Activated CD4-positive, alpha-beta T cell treated with anti-CD3 and anti-CD28 coated beads, Interleukin-2, Interleukin-4, amounts not matched to agents 100 ng/mL and 50 ng/mL, durations not matched to agents 16 hours and 8 hours (primary cell): Measurements from ENCODE around the gene ARHGAP18.

ENCODE experiments used
- DNase-seq: peaks from one replicate; pipeline ENCODE4 v3.0.0-alpha.2; 2020; ENCODE audit warnings: low spot score

ARHGAP18 gene

DNA sequence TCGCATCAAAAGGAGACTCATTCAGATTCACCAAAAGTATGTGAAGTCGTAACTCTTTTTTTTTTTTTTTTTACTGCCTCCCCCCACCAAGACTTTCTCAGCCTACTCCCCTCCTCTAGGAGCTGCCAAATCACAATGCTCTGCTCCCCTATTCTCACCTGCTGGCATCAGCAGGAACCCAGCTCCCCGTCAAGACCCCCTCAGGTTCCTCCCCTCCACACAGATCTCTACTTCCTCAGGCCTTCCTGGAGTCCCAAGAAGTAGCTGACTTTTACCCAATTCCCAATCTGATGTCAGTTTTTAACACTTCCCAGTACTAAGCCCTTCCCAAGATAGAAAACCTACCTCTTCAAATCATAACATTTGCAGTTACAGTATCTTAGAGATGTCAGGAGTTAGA, 39.3 kb downstream of the ARHGAP18 start:
- DNase-seq: no peak

DNA sequence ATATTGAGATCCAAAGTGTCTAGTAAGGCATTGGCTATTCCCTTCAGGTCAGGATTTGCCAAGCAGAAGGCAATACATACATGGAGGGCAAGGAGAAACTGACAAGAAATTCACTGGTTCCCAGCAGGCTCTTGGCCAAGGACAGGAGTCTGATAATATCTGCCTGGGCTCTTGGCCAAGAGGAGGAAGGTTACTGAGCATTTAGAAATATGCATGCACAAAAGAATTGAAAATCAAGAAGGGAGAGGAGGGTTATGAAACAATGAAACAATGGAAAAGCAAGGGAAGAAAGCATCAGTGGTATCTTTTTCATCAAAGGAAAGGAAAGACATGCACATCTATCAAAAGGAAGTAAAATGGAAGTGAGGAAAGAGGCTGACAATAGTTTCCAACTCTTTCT, 42.4 kb downstream of the ARHGAP18 start:
- no peak for DNase-seq

DNA sequence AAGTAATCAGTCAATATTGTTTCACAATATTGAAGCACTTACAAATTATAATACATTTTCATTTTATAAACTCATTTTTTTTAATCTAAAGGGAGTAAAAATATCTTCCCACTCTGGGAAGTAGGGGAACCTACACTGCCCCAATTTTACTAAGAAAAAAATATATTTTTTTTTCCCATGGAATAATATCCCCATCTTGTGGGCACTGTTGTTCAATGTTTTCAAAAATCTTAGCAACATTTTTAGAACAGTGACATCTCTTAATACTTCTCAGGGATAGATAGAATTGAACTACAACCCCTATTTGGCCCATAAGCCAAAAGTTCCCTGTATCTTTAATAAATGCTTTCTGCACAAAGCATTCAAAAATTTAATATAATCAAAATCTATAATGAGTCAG, 42.9 kb downstream of the ARHGAP18 start:
- DNase-seq: no peak

DNA sequence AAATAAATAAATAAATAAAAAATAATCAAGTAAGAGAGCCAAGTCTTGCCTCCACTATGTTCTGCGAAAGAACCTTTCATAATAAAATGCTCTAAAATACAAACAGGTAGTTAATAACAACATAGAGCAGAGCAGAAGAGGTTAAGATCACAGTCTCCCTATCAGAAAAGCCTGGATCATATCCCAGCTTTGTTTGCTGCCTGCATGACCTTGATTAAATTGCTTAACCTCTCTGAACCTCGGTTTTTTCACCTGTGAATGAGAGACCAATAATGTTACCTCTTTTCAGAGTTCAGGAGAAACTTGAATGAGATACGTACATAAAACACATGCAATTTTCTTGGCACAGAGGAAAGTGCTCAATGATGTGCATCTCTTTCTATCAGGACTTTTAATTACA, 44.4 kb downstream of the ARHGAP18 start:
- DNase-seq: no peak

DNA sequence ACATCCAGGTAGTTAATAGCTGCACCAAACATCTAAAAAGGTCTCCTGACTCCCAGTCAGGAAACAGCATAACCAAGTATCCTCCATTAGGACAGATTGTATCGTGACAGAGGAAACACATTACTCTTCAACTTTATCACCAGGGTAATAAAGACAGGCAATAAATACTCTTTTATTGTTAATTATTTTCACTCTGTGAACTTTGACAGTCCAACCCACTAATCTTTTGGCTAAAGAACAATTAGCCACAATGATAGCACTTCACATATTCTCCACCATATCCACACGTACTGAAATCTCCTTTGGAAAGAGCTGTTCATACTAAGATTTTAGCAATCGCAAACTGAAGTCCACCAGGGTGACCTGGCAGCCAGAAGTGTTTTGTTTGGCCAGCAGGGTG, 46.4 kb downstream of the ARHGAP18 start:
- DNase-seq: no peak

DNA sequence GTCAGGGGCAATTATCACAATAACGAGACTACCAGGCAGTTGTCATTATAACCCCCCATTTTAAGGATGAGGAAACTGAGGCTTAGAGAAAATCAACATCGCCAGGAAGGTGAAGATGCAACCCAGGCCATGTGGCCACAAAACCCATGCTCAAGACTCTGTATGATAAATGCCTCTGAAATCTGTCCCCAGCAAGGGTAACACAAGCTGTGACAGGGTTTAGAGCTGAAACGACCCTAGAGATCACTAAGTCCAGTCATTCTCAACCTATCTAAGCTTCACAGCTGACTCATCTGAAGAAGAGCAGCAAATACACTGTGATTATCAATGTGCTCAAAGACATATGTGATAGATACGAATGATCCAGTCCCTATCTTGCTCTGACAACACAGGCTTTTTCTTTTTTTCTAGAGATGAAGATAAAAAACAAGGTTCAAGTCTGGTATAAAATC, 47.0 kb downstream of the ARHGAP18 start:
- DNase-seq: peak; percentile 65

DNA sequence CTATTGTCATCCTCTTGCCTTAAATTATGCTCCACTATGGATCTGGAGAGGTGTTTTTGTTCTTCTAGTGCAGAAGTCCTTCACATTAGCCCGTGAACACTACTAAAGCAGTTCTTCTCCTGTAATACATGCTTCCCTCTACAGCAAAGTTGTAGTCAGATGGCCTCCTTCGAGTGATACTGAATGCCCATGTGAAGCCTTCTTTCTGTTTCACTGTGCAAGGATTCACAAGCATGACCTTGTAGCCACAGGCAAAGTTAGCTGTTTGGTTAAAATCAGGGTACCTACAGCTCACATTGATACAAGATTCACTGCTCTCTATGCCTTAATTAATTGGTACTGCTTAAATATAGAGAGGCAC, 47.6 kb downstream of the ARHGAP18 start:
- peak; percentile 10 for DNase-seq

DNA sequence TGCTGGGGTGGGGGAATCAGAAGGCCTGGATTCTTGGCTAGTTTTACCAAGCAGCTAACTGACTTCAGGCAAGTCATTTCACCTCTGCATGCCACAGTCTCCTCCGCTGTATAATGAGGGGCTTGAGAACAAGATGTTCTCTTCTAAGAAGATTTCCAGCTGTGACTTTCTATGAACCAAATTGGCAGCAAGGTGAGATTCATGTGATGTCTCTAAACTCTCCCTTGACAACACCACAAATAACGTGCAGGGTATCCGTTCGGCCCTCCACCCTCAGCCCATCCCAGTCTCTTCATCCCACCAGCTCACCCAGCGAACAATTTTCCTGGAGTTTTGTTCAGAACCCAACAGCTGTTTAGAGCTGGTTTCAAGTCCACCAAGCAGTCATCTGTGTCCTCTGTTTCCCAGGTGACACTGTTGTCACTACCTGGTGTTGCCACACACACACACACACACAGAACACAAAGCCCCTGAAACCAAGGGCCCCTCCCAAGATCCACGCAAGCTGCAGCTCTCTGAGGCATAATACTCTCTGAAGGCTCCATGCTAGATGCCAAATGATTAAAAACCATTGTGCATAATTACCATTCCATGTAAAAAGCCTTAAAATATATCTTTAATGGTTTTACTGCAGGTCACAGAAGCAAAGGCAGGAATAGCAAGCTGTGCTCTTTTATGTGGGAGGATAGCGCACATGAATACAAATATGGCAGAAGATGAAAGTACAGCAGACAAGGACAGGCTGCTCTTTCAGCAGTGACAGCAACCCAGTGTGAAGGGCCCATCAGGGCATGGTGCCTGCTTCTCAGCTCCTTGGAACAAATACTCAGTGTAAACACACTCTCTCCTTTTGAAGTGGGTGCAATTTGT, 48.2 kb downstream of the ARHGAP18 start:
- DNase-seq: no peak

DNA sequence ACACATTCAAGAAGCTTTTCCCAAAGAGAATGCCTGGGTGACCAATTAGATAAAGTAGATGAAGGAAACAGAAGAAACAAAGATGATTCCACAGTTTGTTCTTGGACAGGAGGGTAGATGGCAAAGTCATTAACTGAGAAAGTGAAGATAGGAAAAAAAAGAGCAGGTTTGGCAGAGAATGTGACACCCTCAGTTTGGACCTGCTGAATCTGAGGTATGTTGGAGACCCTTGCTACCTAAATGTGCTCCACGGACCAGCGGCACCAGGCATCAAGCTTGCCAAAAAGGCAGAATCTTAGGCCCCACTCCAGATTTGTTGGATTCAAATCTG, 49.7 kb downstream of the ARHGAP18 start:
- no peak for DNase-seq

DNA sequence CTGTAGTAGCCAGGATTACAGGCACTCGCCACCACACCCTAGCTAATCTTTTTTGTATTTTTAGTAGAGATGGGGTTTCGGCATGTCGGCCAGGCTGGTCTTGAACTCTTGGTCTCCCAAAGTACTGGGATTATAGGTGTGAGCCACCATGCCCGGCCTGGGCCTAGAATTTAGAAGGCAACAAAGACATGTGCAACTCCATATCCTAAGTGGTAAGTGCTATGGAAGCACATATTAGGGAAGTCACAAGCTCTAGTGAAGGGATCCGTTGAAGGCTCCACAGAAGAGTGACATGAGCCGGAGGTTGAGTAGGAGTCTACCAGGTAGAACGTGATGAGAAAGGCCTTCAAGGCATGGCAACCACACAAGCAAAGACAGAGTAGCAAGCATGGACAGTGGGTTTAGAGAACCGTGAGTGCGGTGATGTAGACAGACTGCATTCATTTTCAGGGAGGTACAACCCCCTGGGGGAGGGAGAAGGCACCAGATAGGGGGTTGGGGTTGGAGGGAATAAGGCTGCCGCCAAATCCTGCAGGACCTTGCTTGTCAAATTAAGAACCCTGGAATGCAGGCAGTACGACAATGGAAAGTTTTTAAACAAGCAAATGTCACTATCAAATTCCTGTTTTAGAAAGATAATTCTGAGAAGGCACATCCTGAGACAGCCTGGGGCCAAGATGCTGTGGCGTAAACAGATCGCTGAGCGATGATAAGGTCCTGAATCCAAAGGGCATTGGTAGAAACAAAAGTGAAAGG, 50.2 kb downstream of the ARHGAP18 start:
- DNase-seq: no peak

DNA sequence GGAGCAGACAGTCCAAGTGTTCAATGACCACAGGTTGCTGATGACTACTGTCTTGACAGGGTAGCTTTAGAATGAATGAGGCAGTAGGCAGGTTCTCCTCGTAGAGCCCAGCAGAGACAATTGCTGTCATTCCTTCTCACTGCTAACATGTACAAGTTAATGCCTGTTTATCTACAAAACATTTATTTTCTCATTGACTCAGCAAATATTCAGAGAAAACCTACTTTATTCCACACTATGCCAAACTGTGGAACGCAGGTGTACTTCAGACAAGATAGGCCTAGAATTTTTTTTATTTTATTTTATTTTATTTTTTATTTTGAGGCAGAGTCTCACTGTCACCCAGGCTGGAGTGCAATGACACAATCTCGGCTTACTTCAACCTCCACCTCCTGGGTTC, 50.8 kb downstream of the ARHGAP18 start:
- no peak for DNase-seq

DNA sequence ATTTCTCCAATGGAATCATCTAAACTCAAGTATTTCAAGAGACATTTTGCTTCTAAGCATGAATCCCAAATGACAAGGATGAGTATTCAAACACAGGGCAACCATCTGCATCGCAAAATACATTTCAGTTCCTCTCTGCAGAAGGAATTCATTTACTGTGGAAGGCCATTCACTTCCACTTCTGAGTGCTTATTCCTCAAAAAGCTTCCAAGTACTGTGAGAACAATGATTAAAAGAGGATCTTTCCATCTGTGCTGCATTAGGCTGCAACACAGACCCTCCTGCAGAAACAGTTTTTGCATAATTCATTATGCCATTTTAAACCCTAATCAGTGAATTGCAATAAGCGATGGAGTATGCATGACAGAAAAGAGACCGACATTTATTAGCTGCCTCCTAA, 52.5 kb downstream of the ARHGAP18 start:
- DNase-seq: no peak

DNA sequence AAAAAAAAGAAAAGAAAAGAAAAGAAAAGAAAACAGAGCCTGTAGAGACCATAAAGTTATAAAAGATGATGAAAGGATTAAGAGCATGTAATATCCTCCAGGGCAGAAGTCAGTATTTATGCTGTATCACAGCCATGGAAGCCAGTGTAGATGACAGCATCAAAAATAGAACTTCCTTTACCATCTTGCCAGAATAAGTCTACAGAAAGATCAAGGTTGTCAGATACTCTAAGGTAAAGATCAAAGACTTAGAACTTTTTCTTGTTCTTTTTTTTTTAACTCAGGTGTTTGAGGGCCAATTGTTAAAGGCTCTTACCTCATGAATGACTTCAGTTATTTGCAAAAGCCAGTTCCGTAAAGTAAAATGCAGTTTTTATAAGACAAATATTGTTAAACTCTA, 54.6 kb downstream of the ARHGAP18 start:
- DNase-seq: no peak

DNA sequence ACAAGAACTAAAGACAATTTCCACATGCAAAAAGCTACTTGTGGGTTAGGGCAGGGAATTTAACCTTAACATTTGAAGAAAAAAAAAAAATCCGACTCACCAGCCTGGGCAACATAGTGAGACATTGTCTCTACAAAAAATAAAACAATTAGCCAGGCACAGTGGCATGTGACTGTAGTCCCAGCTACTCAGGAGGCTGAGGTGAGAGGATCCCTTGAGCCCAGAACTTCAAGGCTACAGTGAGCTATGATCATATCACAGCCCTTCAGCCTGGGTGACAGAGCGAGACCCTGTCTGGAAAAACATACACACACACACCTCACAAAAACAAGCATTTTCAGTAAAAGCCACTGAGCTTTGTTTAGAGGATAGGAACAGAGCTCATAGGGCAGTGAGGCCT, 56.2 kb downstream of the ARHGAP18 start:
- DNase-seq: no peak

DNA sequence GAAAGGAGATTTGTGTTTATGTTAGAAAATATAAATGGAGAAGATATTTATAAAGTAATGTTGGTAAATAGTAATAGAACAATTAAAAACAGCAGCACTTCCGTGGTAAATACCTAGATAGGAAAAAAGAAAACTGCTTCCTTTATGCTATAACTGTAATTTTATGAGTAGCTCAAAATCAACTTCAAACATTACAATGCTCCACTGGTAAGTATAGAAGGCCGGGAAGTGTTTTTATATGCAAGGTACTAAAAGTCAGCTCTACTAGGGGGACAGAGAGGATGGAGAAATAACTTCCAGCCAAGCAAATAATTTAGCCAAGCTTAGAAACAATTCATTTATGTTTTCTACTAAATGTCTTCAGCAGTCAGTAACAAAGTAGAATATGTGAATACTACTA, 56.7 kb downstream of the ARHGAP18 start:
- DNase-seq: no peak

DNA sequence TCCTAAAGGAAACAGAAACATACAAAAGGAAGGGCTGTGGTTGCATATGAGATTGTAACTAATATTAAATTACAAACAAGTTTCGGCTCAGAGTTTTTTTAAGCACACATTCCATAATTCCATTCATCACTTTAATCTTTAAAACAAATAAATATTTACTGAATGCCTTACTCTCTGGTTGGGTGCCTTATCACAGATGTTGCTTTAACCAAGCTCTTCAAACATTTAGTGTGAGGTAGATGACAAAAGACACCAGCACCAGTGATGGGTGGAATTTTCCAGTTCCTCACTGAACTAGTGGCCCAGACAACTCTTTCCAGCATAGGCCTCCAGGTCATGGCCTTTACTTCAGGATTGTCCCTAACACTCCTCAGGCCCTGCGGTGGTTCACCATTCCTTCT, 58.7 kb downstream of the ARHGAP18 start:
- no peak for DNase-seq

DNA sequence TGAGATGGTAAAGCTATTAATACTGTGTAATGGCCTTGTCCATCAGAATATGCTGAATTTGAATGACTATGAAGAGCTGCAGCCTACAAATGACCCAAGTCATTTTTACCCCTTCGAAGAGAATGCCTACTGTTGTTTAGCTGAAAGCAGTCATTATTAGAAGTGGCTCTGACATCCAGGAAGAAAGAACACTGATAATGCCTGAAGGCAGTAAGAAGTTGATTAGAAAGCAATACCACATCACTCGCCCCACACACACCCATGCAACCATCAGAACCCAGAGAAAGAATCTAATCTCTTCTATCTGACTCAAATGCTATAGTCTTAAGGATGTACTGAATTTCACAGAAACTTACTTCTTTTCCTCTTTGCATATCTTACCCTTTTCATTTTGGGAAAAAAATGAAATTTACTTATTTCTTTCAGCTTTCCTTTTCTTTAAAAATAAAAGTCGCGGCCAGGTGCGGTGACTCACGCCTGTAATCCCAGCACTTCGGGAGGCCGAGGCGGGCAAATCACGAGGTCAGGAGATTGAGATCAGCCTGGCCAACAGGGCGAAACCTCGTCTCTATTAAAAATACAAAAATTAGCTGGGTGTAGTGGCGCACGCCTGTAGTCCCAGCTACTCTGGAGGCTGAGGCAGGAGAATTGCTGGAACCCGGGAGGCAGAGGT, 61.0 kb downstream of the ARHGAP18 start:
- DNase-seq: no peak

DNA sequence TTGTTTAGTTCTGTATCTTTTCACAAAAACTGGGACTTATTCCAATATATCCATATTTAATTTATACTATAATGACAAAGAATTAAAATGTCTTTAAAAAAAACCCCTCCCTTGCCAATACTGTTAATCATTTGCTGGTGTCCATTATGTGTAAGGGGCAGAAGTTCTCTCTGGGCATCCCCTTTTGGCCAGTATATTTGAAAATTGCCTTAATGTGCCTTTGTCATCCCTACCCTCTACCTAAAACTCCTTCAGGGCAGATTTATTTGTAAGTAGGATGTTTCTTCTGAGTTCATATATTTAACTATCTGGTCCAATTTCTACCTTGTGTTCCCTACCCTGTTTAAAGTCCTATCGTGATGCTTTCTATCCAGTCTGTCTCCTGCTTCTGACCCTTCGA, 62.9 kb downstream of the ARHGAP18 start:
- no peak for DNase-seq

DNA sequence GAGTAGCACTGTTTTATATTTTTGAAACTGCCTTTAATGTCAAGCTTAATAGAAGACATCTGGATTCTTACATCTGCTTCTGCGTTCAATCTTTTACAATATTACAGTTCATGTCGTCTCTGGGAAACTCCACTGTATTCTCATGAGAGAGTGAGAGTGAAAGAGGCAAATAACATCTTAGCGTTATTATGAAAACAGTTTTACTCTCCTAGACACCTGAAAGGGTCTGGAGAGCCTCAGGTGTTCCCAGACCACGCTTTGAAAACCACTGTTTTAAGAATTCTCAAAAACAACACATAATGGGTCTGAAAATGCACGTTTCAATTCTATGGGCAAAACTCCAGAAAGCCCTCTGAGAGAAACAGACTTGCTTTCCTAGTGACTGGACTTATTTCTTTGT, 63.3 kb downstream of the ARHGAP18 start:
- no peak for DNase-seq

DNA sequence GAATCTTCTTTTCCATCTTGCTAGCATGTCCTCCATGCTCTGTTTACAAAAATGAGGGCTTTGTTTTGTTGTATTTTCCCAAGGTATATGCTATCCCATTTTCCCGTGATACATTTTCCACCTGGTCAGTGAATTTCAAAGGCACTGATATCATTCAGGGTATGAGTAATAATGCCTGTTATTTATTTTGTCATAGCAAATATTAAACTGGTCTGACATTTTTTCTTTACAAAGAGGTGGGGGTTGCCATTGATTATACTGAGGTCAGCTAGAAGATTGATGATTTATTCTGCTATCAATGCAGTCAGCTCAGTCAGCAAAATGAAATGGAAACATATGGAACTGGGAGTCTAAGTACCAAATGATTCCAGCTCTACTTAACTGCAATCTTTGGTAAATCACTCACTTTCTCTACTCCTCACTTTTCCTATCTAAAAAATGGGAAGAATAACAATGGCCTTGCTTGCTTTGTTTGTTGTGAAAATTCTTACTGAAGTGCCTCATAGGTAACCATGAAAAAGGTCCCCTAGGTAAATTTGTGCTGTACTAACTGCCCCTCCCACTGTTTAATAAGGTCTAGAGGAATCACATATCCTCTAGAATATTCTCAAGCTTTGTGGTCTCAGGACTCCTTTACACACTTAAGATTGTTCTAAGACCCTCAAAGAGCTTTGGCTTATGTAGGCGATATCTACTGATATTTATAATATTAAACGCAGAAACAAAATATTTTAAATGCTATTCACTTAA, 64.0 kb downstream of the ARHGAP18 start:
- DNase-seq: no peak

DNA sequence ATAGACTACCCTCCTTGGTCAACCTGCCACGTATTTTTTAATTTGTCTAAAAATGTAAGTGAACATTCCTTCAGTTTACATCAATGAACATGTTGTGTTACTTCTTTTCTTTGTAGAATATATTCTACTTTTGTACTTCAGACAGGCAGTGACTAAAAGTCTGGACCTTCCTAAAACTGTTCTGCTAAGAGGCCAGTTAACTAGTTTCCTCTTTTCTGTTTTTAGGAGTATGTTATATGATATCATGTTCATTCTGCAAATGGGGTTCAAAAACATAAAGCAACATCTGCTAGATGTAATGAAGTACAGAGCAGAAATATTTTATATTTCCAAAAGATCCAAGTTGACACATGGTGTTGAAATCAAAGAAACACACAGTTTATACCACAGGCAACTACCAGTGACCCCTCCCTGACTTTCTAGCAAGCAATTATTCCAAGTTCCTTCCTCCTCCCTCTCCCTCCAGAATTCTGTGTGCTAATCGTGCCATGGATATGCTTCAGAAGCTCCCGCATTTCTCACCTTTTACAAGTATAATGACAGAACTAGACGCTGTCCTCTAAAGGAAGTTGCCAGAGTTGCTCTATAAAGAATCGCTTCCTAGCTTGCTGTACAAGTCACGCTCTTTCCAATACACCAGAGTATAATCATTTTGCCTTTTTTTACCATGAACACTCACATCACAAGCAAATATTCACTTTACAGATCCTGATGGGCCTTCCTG, 64.7 kb downstream of the ARHGAP18 start:
- DNase-seq: no peak

DNA sequence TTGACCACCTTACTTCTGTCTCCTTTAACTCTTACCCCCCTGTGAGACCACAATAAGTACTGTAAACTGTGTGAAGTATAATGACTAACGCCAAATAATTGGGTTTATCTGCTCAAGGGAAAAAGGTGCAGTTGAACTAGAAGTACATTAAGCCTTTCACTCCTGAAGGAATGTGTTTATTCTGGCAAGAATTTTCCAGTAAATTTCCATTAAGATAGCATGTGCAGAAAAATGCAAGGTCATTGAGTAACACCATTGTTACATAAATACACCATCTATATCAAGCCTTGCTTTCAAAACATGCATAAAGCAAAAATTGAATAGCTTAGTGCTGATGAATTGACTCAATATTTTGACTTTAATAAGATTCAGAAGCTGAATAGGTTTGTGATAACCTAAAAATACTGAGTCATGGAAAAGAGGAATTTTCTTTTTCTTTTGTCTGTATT, 65.4 kb downstream of the ARHGAP18 start:
- DNase-seq: no peak
